GM12878 (cell line): ENCODE results near the gene RALGAPA2. TPM values are rescaled to one million over a fixed set of nuclear protein-coding genes. Genes with fewer than 3 reads are reported as not detected.
A peak's percentile ranks its signal among the peaks of the same experiment; 100 is the strongest.

Experiments
- CBX3 ChIP-seq: fragments of 200-600 bp; sonication (generic); IDR thresholded peaks from 2 replicates; pipeline ENCODE4 v1.6.1; 2016; ENCODE audit warnings: low read depth, borderline replicate concordance
- CHD2 ChIP-seq: IDR thresholded peaks from 2 replicates; pipeline ENCODE4 v1.6.1; 2011; ENCODE audit warnings: low read depth, low read length, improper control_type of control experiment, borderline replicate concordance
- CREB1 ChIP-seq: IDR thresholded peaks from 2 replicates; pipeline ENCODE4 v1.6.1; 2012; ENCODE audit warnings: low read depth, mild to moderate bottlenecking, inconsistent platforms
- CREM ChIP-seq: IDR thresholded peaks from 2 replicates; pipeline ENCODE4 v1.6.1; 2014; ENCODE audit warnings: antibody characterized with exemption, low read depth
- GATAD2B ChIP-seq: fragments of 450-650 bp; conservative IDR thresholded peaks from 2 replicates; pipeline ENCODE4 v1.6.1; 2017; ENCODE audit warnings: low read depth, mild to moderate bottlenecking, moderate library complexity
- JUND ChIP-seq: IDR thresholded peaks from 2 replicates; pipeline ENCODE4 v1.6.1; 2012; ENCODE audit warnings: low read depth, mild to moderate bottlenecking, low read length, improper control_type of control experiment, moderate library complexity
- KAT2A ChIP-seq: conservative IDR thresholded peaks from 2 replicates; pipeline ENCODE4 v1.6.1; 2011; ENCODE audit warnings: low read depth, low read length; ENCODE audit not compliant: control insufficient read depth
- KDM1A ChIP-seq: fragments of 200-600 bp; sonication (generic); IDR thresholded peaks from 2 replicates; pipeline ENCODE4 v1.6.1; 2016; ENCODE audit warnings: borderline replicate concordance
- KLF5 ChIP-seq: fragments of 450-650 bp; IDR thresholded peaks from 2 replicates; pipeline ENCODE4 v1.6.1; 2014; ENCODE audit warnings: mild to moderate bottlenecking; ENCODE audit not compliant: partially characterized antibody
- MTA3 ChIP-seq: IDR thresholded peaks from 2 replicates; pipeline ENCODE4 v1.6.1; 2012; ENCODE audit warnings: low read length, inconsistent platforms, borderline replicate concordance
- NFXL1 ChIP-seq: fragments of 450-650 bp; IDR thresholded peaks from 2 replicates; pipeline ENCODE4 v1.6.1; 2017; ENCODE audit warnings: antibody characterized with exemption, mild to moderate bottlenecking, borderline replicate concordance
- NR2C1 ChIP-seq: fragments of 450-650 bp; IDR thresholded peaks from 2 replicates; pipeline ENCODE4 v1.6.1; 2017; ENCODE audit warnings: antibody characterized with exemption, mild to moderate bottlenecking, moderate library complexity
- PAX8 ChIP-seq: fragments of 450-650 bp; IDR thresholded peaks from 2 replicates; pipeline ENCODE4 v1.6.1; 2017; ENCODE audit warnings: mild to moderate bottlenecking, moderate library complexity
- PBX3 ChIP-seq: IDR thresholded peaks from 2 replicates; pipeline ENCODE4 v1.6.1; 2011; ENCODE audit warnings: mild to moderate bottlenecking, low read depth, low read length, moderate library complexity; ENCODE audit not compliant: insufficient replicate concordance
- POLR2AphosphoS2 ChIP-seq: IDR thresholded peaks from 2 replicates; pipeline ENCODE4 v1.6.1; 2011; ENCODE audit warnings: low read depth, mild to moderate bottlenecking, low read length, improper control_type of control experiment, moderate library complexity
- POLR2AphosphoS5 ChIP-seq: IDR thresholded peaks from 2 replicates; pipeline ENCODE4 v1.6.1; 2011; ENCODE audit warnings: mild to moderate bottlenecking, low read length, inconsistent platforms
- RAD21 ChIP-seq: IDR thresholded peaks from 2 replicates; pipeline ENCODE4 v1.6.1; 2011; ENCODE audit warnings: mild to moderate bottlenecking, low read depth, low read length, moderate library complexity; ENCODE audit not compliant: insufficient read depth
- RBBP5 ChIP-seq: fragments of 200-600 bp; sonication (generic); conservative IDR thresholded peaks from 2 replicates; pipeline ENCODE4 v1.6.1; 2016
- SIN3A ChIP-seq: IDR thresholded peaks from 2 replicates; pipeline ENCODE4 v1.6.1; 2012; ENCODE audit warnings: low read depth, low read length, improper control_type of control experiment
- SMARCA5 ChIP-seq: fragments of 450-650 bp; IDR thresholded peaks from 2 replicates; pipeline ENCODE4 v1.6.1; 2017; ENCODE audit warnings: mild to moderate bottlenecking
- SP1 ChIP-seq: IDR thresholded peaks from one replicate; pipeline ENCODE4 v1.6.1; 2011; ENCODE audit warnings: low read depth, low read length
- STAT1 ChIP-seq: fragments of 450-650 bp; conservative IDR thresholded peaks from 2 replicates; pipeline ENCODE4 v1.6.1; 2014; ENCODE audit warnings: antibody characterized with exemption, mild to moderate bottlenecking
- SUZ12 ChIP-seq: fragments of 200-600 bp; sonication (generic); IDR thresholded peaks from one replicate; pipeline ENCODE4 v1.6.1; 2018; ENCODE audit warnings: antibody characterized with exemption, mild to moderate bottlenecking; ENCODE audit not compliant: unreplicated experiment
- TARDBP ChIP-seq: IDR thresholded peaks from 2 replicates; pipeline ENCODE4 v1.6.1; 2016; ENCODE audit warnings: borderline replicate concordance
- TCF12 ChIP-seq: IDR thresholded peaks from 2 replicates; pipeline ENCODE4 v1.6.1; 2011; ENCODE audit warnings: low read depth, mild to moderate bottlenecking, low read length
- WRNIP1 ChIP-seq: IDR thresholded peaks from 2 replicates; pipeline ENCODE4 v1.6.1; 2011; ENCODE audit warnings: low read depth, low read length, improper control_type of control experiment, borderline replicate concordance
- YY1 ChIP-seq: IDR thresholded peaks from 2 replicates; pipeline ENCODE4 v1.6.1; 2011; ENCODE audit warnings: low read depth, mild to moderate bottlenecking, low read length
- ZNF24 ChIP-seq: fragments of 450-650 bp; IDR thresholded peaks from 2 replicates; pipeline ENCODE4 v1.6.1; 2017; ENCODE audit warnings: antibody characterized with exemption, mild to moderate bottlenecking
- ZNF274 ChIP-seq: IDR thresholded peaks from one replicate; pipeline ENCODE4 v1.8.0; 2011; ENCODE audit not compliant: insufficient read length, insufficient read depth
- ZNF622 ChIP-seq: fragments of 450-650 bp; IDR thresholded peaks from 2 replicates; pipeline ENCODE4 v1.6.1; 2017; ENCODE audit warnings: mild to moderate bottlenecking, inconsistent platforms
- ZZZ3 ChIP-seq: IDR thresholded peaks from 2 replicates; pipeline ENCODE4 v1.6.1; 2011; ENCODE audit warnings: low read depth; ENCODE audit not compliant: control insufficient read depth, insufficient read length
- polyA plus RNA-seq, 11 experiments: library from polyadenylated mRNA; depleted of rRNA in 4 of 11; unstranded in 6 of 11; stranded (reverse) in 5 of 11; fragments of >200 nt; fragmentation: Nextera tagmentation in 4 of 11; fragmentation: Illumina TruSeq in 1 of 11; extraction: Ambion mirVana in 4 of 11; extraction: Trizol in 1 of 11; gene quantifications; 1 replicate in 1 of 11; 2 replicates in 10 of 11; pipeline versions ENCODE4 v1.2.1 to v1.2.3, GENCODE V29; 2011 to 2016; ENCODE audit warnings: inconsistent platforms in 2 of 11, missing spikeins in 2 of 11, low read depth in 1 of 11
- total RNA-seq, 4 experiments: library from RNA; depleted of rRNA in 3 of 4; stranded (reverse); fragments of >200 nt in 3 of 4; fragmentation: Illumina TruSeq in 1 of 4; extraction: Trizol in 1 of 4; gene quantifications; 2 replicates each; pipeline versions ENCODE4 v1.2.1 to v1.2.3, GENCODE V29; 2013 to 2021
- TF ChIP-seq, protein P1 (sequence below): IDR thresholded peaks from 2 replicates; pipeline ENCODE4 v1.6.1; 2012; ENCODE audit warnings: low read length, inconsistent platforms

The RALGAPA2 gene
- total and polyA plus RNA-seq, 10 of the 15 experiments (the other 5 are each of a cell fraction or from before 2014, with no cell fraction given) = 2.9 to 29.4 (median 19.6) TPM

GRCh38 chr20:20466341-20466879 lies 246.0 kb downstream of the RALGAPA2 start (continued):
- TF ChIP-seq TARDBP (no peak), POLR2AphosphoS5 (no peak), WRNIP1 (no peak), ZNF622 (no peak), PBX3 (no peak), ZNF24 (no peak), NR2C1 (no peak), SP1 (peak; percentile 29), ZZZ3 (no peak), YY1 (0 out of 2 replicates have a peak, but pooled peaks have one; percentile 22), GATAD2B (no peak), RAD21 (no peak), STAT1 (no peak), SUZ12 (no peak), SIN3A (no peak), NFXL1 (no peak), ZNF274 (no peak), SMARCA5 (no peak), CBX3 (no peak), POLR2AphosphoS2 (no peak), MTA3 (peak; percentile 91), CHD2 (peak; percentile 30; the same call in 1 of the 2 replicates), KDM1A (no peak), RBBP5 (no peak), PAX8 (no peak), KLF5 (no peak), TCF12 (peak; percentile 65), CREM (peak; percentile 87), CREB1 (peak; percentile 56; the same call in 1 of the 2 replicates), JUND (0 out of 2 replicates have a peak, but pooled peaks have one; percentile 48), KAT2A (no peak)
- TF ChIP-seq, protein P1, sequence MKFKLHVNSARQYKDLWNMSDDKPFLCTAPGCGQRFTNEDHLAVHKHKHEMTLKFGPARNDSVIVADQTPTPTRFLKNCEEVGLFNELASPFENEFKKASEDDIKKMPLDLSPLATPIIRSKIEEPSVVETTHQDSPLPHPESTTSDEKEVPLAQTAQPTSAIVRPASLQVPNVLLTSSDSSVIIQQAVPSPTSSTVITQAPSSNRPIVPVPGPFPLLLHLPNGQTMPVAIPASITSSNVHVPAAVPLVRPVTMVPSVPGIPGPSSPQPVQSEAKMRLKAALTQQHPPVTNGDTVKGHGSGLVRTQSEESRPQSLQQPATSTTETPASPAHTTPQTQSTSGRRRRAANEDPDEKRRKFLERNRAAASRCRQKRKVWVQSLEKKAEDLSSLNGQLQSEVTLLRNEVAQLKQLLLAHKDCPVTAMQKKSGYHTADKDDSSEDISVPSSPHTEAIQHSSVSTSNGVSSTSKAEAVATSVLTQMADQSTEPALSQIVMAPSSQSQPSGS = peak; percentile 83
